HepG2 (cell line): ENCODE results near the gene CEBPA. TPM values are rescaled to one million over a fixed set of nuclear protein-coding genes. Genes with fewer than 3 reads are reported as not detected.
A peak's percentile ranks its signal among the peaks of the same experiment; 100 is the strongest.

ENCODE experiments used
- AGO2 ChIP-seq: fragments of 200-400 bp; formaldehyde crosslinking; optimal IDR thresholded peaks from 2 replicates; pipeline ENCODE3; 2017; ENCODE audit warnings: mild to moderate bottlenecking, low read depth, low read length, moderate library complexity
- EED ChIP-seq: sonication (generic); formaldehyde crosslinking; IDR thresholded peaks from 2 replicates; pipeline ENCODE4 v1.5.0; 2020; ENCODE audit warnings: mild to moderate bottlenecking, missing genetic modification reagents
- RNF2 ChIP-seq: fragments of 450-650 bp; conservative IDR thresholded peaks from 2 replicates; pipeline ENCODE4 v1.6.1; 2016; ENCODE audit warnings: low read depth
- SMARCC2 ChIP-seq: fragments of 450-650 bp; IDR thresholded peaks from 2 replicates; pipeline ENCODE4 v1.6.1; 2017; ENCODE audit warnings: antibody characterized with exemption, mild to moderate bottlenecking
- STAT5B ChIP-seq: sonication (generic); formaldehyde crosslinking; IDR thresholded peaks from 2 replicates; pipeline ENCODE4 v1.4.0; 2020; ENCODE audit warnings: missing genetic modification reagents
- ZBTB44 ChIP-seq: sonication (generic); formaldehyde crosslinking; IDR thresholded peaks from 2 replicates; pipeline ENCODE4 v1.4.0; 2020; ENCODE audit warnings: missing genetic modification reagents
- polyA plus RNA-seq, 8 experiments: library from polyadenylated mRNA; depleted of rRNA in 3 of 8; stranded (reverse) in 7 of 8; unstranded in 1 of 8; fragments of >200 nt; fragmentation: Illumina TruSeq in 4 of 8; extraction: Trizol in 4 of 8; gene quantifications; 2 replicates each; pipeline versions ENCODE4 v1.2.1 to v1.2.3, GENCODE V29; 2011 to 2016; ENCODE audit warnings: low read depth in 4 of 8, missing spikeins in 1 of 8, mixed read lengths in 1 of 8; ENCODE audit not compliant: insufficient read depth in 1 of 8
- total RNA-seq, 5 experiments: library from RNA; depleted of rRNA; stranded (reverse); fragments of >200 nt; fragmentation: Illumina TruSeq; extraction: Trizol; gene quantifications; 2 replicates each; pipeline ENCODE4 v1.2.3, GENCODE V29; 2016; ENCODE audit warnings: low read depth in 1 of 5
- TF ChIP-seq, protein P1 (sequence below): sonication (generic); formaldehyde crosslinking; IDR thresholded peaks from 2 replicates; pipeline ENCODE4 v1.4.0; 2020; ENCODE audit warnings: missing genetic modification reagents
- TF ChIP-seq, protein P2 (sequence below): sonication (generic); formaldehyde crosslinking; IDR thresholded peaks from 2 replicates; pipeline ENCODE4 v1.4.0; 2020; ENCODE audit warnings: missing genetic modification reagents

Gene CEBPA
- total and polyA plus RNA-seq, 2 of the 13 experiments (the other 11 are each of a cell fraction or from before 2014, with no cell fraction given), result 24.8 to 103 TPM

GRCh38 chr19:33303791-33304345, 1.5 kb upstream of the CEBPA start (continued):
- TF ChIP-seq ZBTB44 (no peak), AGO2 (peak; percentile 32), STAT5B (CRISPR knock-in tag) (no peak), EED (CRISPR knock-in tag) (peak; percentile 16; the same call in 1 of the 2 replicates), SMARCC2 (no peak), RNF2 (no peak)
- TF ChIP-seq, protein P1, sequence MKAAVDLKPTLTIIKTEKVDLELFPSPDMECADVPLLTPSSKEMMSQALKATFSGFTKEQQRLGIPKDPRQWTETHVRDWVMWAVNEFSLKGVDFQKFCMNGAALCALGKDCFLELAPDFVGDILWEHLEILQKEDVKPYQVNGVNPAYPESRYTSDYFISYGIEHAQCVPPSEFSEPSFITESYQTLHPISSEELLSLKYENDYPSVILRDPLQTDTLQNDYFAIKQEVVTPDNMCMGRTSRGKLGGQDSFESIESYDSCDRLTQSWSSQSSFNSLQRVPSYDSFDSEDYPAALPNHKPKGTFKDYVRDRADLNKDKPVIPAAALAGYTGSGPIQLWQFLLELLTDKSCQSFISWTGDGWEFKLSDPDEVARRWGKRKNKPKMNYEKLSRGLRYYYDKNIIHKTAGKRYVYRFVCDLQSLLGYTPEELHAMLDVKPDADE (CRISPR knock-in tag), result no peak
- TF ChIP-seq, protein P2, sequence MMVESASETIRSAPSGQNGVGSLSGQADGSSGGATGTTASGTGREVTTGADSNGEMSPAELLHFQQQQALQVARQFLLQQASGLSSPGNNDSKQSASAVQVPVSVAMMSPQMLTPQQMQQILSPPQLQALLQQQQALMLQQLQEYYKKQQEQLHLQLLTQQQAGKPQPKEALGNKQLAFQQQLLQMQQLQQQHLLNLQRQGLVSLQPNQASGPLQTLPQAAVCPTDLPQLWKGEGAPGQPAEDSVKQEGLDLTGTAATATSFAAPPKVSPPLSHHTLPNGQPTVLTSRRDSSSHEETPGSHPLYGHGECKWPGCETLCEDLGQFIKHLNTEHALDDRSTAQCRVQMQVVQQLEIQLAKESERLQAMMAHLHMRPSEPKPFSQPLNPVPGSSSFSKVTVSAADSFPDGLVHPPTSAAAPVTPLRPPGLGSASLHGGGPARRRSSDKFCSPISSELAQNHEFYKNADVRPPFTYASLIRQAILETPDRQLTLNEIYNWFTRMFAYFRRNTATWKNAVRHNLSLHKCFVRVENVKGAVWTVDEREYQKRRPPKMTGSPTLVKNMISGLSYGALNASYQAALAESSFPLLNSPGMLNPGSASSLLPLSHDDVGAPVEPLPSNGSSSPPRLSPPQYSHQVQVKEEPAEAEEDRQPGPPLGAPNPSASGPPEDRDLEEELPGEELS (CRISPR knock-in tag), result no peak
